ENCODE data around the gene SMYD3. TPM values are rescaled to one million over a fixed set of nuclear protein-coding genes. Genes with fewer than 3 reads are reported as not detected.

The SMYD3 gene
- total and polyA plus RNA-seq, 9 donors = 10.8 to 24.0 (median 13.7) TPM

GRCh38 chr1:245969283-245969682, 537.8 kb downstream of the SMYD3 start:
- Histone ChIP-seq H3K27me3 (no peaks in the 10 kb centered on the region), H3K27ac (no peak overlapping the region), H3K36me3 (no peaks in the 10 kb centered on the region), H3K4me1 (ENCODE audit: insufficient read depth) (no peaks in the 10 kb centered on the region), H3K9me3 (no peaks in the 10 kb centered on the region), H3K4me3 (no peak overlapping the region)
- intact Hi-C loops (cut with DNase I) = no loop called here
- DNase-seq = no peak
- WGBS, 3 donors = 20 to 26% (median 23%) methylated on average over 3 of the region's 3 CpGs
- TF ChIP-seq EP300 (IDR thresholded peaks at IDR 0.05) (no peak), CTCF (IDR thresholded peaks at IDR 0.05) (no peak)

- no peak overlapping the region for H3K4me3 ChIP-seq
- no peaks in the 10 kb centered on the region for H3K27me3 ChIP-seq
- TF ChIP-seq POLR2A (IDR thresholded peaks at IDR 0.05) = no peak
- no peak for DNase-seq
- WGBS, 3 donors = 91 to 94% (median 93%) methylated on average over 6 of the region's 6 CpGs
- no peak overlapping the region for H3K27ac ChIP-seq
- intact Hi-C loops (cut with DNase I) = no loop called here
- no peaks in the 10 kb centered on the region for H3K9me3 ChIP-seq
- no peaks in the 10 kb centered on the region for H3K36me3 ChIP-seq
- H3K4me1 ChIP-seq (ENCODE audit: insufficient read depth) = no peaks in the 10 kb centered on the region
Observed at GRCh38 chr1:245968775-245969174, 538.3 kb downstream of the SMYD3 start.

DNA sequence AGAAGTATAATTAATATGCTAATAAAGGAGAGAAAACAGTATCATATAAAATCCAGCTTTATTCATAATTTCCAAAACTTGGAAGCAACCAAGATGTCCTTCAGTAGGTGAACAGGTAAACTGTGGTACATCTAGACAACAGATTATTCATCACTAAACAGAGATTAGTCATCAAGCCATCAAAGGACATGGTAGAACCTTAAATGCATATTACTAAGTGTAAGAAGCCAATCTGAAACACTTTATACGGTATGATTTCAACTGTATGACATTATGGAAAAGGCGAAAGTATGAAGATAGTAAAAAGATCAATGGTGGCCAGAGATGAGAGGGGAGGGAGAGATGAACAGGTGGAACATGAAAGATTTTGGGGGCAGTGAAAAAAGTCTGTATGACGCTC, 541.7 kb downstream of the SMYD3 start:
- DNase-seq = no peak
- Histone ChIP-seq H3K27ac (no peak overlapping the region), H3K36me3 (no peaks in the 10 kb centered on the region), H3K9me3 (no peaks in the 10 kb centered on the region), H3K27me3 (no peaks in the 10 kb centered on the region), H3K4me1 (ENCODE audit: insufficient read depth) (peaks cover 4% of the 10 kb centered on the region), H3K4me3 (no peak overlapping the region)
- intact Hi-C loops (cut with DNase I) = no loop called here
- TF ChIP-seq POLR2A (IDR thresholded peaks at IDR 0.05) = no peak
- TF ChIP-seq EP300 (IDR thresholded peaks at IDR 0.05) = no peak
- no peak for TF ChIP-seq CTCF (IDR thresholded peaks at IDR 0.05)
- WGBS, 3 donors = 97 to 98% (median 97%) methylated on average over 3 of the region's 3 CpGs

GRCh38 chr1:245963649-245964048, 543.4 kb downstream of the SMYD3 start:
- H3K9me3 ChIP-seq = no peaks in the 10 kb centered on the region
- no peak overlapping the region for H3K27ac ChIP-seq
- H3K4me1 ChIP-seq (ENCODE audit: insufficient read depth) = peaks cover 4% of the 10 kb centered on the region
- 96 to 100% (median 98%) methylated on average over 2 of the region's 2 CpGs for WGBS, 3 donors
- H3K36me3 ChIP-seq = no peaks in the 10 kb centered on the region
- H3K27me3 ChIP-seq = no peaks in the 10 kb centered on the region
- TF ChIP-seq POLR2A (IDR thresholded peaks at IDR 0.05) (no peak), EP300 (IDR thresholded peaks at IDR 0.05) (no peak), CTCF (IDR thresholded peaks at IDR 0.05) (no peak)
- DNase-seq = no peak
- intact Hi-C loops (cut with DNase I) = no loop called here
- no peak overlapping the region for H3K4me3 ChIP-seq

GRCh38 chr1:245962453-245962852, 544.6 kb downstream of the SMYD3 start:
- H3K27ac ChIP-seq = no peak overlapping the region
- no peaks in the 10 kb centered on the region for H3K27me3 ChIP-seq
- no peak overlapping the region for H3K4me3 ChIP-seq
- TF ChIP-seq EP300 (IDR thresholded peaks at IDR 0.05) = no peak
- no peak for TF ChIP-seq POLR2A (IDR thresholded peaks at IDR 0.05)
- no peak for TF ChIP-seq CTCF (IDR thresholded peaks at IDR 0.05)
- DNase-seq = no peak
- peaks cover 4% of the 10 kb centered on the region for H3K4me1 ChIP-seq (ENCODE audit: insufficient read depth)
- WGBS, 3 donors = 54 to 80% (median 55%) methylated on average over 5 to 8 of the region's 8 CpGs
- H3K36me3 ChIP-seq = no peaks in the 10 kb centered on the region
- intact Hi-C loops (cut with DNase I) = no loop called here
- no peaks in the 10 kb centered on the region for H3K9me3 ChIP-seq
